Measurements from ENCODE around the gene IRF3. TPM values are rescaled to one million over a fixed set of nuclear protein-coding genes. Genes with fewer than 3 reads are reported as not detected.

IRF3 gene
- total RNA-seq, 4 donors from 2014 or later: 61.3 to 164 (median 81.0) TPM

DNA sequence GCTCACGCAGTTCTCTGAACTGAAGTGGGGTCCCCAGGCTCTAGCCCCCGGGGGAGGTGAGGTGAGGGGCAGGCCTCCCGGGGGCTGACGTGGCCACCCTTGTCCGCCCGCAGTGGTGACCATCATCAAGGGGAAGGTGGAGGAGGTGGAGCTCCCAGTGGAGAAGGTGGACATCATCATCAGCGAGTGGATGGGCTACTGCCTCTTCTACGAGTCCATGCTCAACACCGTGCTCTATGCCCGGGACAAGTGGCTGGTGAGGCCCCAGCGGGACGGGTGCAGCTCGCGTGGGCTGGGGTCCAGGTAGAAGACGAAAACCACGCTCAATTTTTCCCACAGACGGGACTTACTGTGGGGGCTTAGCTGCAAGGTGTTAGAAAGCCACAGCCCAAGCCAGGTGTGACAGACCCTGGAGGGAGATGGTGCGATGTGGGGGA, 18.2 kb upstream of the IRF3 start:
- Histone ChIP-seq H3K27ac (no peak overlapping the region), H3K27me3 (no peaks in the 10 kb centered on the region), H3K9me3 (no peaks in the 10 kb centered on the region), H3K4me3 (no peak overlapping the region), H3K4me1 (peaks cover 23% of the 10 kb centered on the region), H3K36me3 (peaks cover 57% of the 10 kb centered on the region)
- TF ChIP-seq, protein P1, sequence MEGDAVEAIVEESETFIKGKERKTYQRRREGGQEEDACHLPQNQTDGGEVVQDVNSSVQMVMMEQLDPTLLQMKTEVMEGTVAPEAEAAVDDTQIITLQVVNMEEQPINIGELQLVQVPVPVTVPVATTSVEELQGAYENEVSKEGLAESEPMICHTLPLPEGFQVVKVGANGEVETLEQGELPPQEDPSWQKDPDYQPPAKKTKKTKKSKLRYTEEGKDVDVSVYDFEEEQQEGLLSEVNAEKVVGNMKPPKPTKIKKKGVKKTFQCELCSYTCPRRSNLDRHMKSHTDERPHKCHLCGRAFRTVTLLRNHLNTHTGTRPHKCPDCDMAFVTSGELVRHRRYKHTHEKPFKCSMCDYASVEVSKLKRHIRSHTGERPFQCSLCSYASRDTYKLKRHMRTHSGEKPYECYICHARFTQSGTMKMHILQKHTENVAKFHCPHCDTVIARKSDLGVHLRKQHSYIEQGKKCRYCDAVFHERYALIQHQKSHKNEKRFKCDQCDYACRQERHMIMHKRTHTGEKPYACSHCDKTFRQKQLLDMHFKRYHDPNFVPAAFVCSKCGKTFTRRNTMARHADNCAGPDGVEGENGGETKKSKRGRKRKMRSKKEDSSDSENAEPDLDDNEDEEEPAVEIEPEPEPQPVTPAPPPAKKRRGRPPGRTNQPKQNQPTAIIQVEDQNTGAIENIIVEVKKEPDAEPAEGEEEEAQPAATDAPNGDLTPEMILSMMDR (IDR thresholded peaks at IDR 0.05): no peak
- TF ChIP-seq EP300 (IDR thresholded peaks at IDR 0.05) (no peak), POLR2AphosphoS5 (IDR thresholded peaks at IDR 0.05) (no peak), POLR2A (IDR thresholded peaks at IDR 0.05) (no peak)
- DNase-seq (ENCODE audit: low spot score in 2 of 2): peak in 1 of 2 donors; percentile 65
- 91% methylated on average over 18 of the region's 18 CpGs for WGBS

DNA sequence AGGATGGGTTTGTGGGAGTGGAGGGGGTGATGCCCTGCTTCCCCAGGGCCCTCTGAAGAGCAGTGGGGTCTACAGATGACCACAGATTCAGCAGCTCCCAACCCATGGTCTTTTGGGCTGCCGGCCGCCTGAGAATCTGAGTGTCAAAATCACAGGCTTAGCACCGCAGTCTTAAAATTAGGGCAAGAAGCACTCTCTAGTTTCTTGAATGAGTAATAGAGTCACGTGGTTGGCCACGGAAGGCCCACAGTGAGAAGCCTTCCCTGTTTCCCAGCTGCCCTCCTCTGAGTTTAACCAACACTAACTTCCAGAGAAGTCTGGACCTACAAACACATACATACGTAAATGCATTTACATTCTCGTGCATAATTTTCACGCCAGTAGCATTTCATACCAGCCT, 16.6 kb upstream of the IRF3 start:
- no peak for TF ChIP-seq EP300 (IDR thresholded peaks at IDR 0.05)
- Histone ChIP-seq H3K9me3 (no peaks in the 10 kb centered on the region), H3K4me3 (no peak overlapping the region), H3K27ac (no peak overlapping the region), H3K36me3 (peaks cover 57% of the 10 kb centered on the region), H3K27me3 (no peaks in the 10 kb centered on the region), H3K4me1 (peaks cover 37% of the 10 kb centered on the region)
- WGBS: 90% methylated on average over 8 of the region's 8 CpGs
- no peak for DNase-seq (ENCODE audit: low spot score in 2 of 2)

DNA sequence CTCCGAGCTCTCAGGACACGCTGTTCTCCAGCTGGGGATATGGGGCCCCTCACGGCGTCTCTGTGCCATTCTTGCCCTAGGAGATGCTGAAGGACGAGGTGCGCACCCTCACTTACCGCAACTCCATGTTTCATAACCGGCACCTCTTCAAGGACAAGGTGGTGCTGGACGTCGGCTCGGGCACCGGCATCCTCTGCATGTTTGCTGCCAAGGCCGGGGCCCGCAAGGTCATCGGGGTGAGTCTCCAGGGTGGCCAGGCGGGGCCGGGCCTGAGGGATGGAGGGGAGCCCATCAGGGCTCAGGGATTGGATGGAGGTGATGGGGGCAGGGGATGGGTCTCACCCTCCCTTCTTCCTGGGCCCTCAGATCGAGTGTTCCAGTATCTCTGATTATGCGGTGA, 16.2 kb upstream of the IRF3 start:
- no peak for DNase-seq (ENCODE audit: low spot score in 2 of 2)
- Histone ChIP-seq H3K9me3 (no peaks in the 10 kb centered on the region), H3K27me3 (no peaks in the 10 kb centered on the region), H3K27ac (no peak overlapping the region), H3K4me1 (peaks cover 37% of the 10 kb centered on the region), H3K36me3 (peaks cover 53% of the 10 kb centered on the region), H3K4me3 (no peak overlapping the region)
- no peak for TF ChIP-seq POLR2A (IDR thresholded peaks at IDR 0.05)
- TF ChIP-seq EP300 (IDR thresholded peaks at IDR 0.05): no peak
- 91% methylated on average over 19 of the region's 19 CpGs for WGBS

DNA sequence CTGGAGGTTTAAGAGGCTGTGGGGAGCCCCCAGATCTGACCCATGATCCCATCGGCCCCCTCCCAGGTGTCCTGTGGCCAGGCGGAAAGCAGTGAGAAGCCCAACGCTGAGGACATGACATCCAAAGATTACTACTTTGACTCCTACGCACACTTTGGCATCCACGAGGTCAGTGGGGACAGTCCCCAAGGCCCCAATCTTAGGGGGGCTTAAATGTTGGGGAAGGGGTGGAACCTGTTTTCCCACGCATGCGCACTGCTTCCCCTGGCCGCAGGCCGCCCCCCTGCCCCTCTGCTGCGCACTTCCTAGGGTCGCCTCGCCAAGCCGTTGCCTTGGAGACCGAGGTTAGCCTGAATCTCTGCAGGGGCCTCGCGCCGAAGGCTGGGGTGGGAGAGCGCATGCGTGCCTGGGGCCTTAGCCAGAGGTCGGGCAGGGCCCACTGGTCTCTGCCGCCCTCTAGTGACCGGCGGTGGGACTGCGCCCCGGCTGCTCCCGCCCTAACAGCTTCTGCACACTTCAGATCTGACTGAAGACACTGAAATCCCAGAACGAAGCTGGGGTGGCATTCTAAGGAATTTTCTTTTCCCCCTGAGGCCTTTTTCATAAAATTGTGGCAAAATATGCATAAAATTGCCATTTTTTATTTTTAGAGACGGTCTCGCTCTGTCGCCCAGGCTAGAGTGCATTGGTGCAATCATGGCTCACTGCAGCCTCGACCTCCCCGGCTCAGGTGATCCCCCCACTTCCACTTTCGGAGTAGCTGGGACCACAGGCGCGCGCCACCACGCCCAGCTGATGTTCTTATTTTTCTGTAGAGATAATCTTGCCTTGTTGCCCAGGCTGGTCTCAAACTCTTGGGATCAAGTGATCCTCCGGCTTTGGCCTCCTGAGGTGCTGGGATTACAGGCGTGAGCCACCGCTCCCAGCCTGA, 15.0 kb upstream of the IRF3 start:
- H3K36me3 ChIP-seq: peaks cover 41% of the 10 kb centered on the region
- peaks cover 42% of the 10 kb centered on the region for H3K4me1 ChIP-seq
- no peaks in the 10 kb centered on the region for H3K27me3 ChIP-seq
- H3K4me3 ChIP-seq: peak overlapping the region; percentile 24
- no peaks in the 10 kb centered on the region for H3K9me3 ChIP-seq
- DNase-seq (ENCODE audit: low spot score in 2 of 2): peak; percentile 92 to 94
- TF ChIP-seq, protein P1 (IDR thresholded peaks at IDR 0.05): peak; percentile 96 to 100
- TF ChIP-seq POLR2A (IDR thresholded peaks at IDR 0.05) (no peak), EP300 (IDR thresholded peaks at IDR 0.05) (no peak)
- WGBS: 42% methylated on average over 31 of the region's 40 CpGs
- peak overlapping the region; percentile 29 for H3K27ac ChIP-seq

DNA sequence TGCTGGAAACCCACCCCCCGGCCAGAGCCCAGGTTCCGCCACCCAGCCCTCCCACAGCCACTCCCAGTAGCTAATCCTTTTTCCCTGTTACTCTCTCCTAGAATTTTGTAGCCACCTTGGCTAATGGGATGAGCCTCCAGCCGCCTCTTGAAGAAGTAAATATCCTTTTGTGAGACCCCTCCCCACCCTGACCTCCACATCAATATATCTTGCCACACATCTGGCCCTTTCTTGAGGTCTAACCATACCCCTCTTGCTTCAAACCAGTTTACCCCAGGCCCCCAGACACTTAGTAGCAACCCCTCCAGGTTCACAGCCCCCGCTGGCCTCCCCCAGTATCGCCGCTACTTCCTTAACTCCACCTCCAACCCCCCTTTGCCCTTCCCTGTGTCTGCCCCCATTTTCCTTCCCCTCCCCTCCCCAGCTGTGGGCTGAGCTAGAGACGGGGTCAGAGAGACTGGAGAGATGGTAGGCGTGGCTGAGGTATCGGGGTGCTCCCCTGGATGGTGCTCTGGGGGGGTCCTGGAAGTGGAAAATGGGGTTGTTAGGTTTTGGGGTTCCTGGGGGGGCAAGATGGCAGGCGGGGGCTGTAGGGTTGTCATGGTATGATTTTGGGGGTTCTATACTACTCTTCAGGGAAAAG, 14.2 kb upstream of the IRF3 start:
- Histone ChIP-seq H3K4me3 (peak overlapping the region; percentile 24), H3K36me3 (peaks cover 34% of the 10 kb centered on the region)

More for the DNA sequence above, 14.2 kb upstream of the IRF3 start:
- Histone ChIP-seq H3K27me3 (no peaks in the 10 kb centered on the region), H3K9me3 (no peaks in the 10 kb centered on the region), H3K4me1 (peaks cover 42% of the 10 kb centered on the region), H3K27ac (no peak overlapping the region)
- DNase-seq (ENCODE audit: low spot score in 2 of 2): no peak
- TF ChIP-seq, protein P1 (IDR thresholded peaks at IDR 0.05): no peak
- no peak for TF ChIP-seq POLR2A (IDR thresholded peaks at IDR 0.05)
- no peak for TF ChIP-seq POLR2AphosphoS5 (IDR thresholded peaks at IDR 0.05)
- TF ChIP-seq EP300 (IDR thresholded peaks at IDR 0.05): no peak
- WGBS: 60% methylated on average over 10 of the region's 10 CpGs
